Neutrophil (primary cell): ENCODE measurements around the gene SMIM7.
"Not testable (repeated sequence)": the region's sequence is repeated elsewhere in the genome, so short reads cannot be mapped to it uniquely, and the experiment has no call there.

Experiments used
- H3K27ac ChIP-seq: fragments of 200-600 bp; sonication (generic); 2 replicates; pipeline ENCODE4 v1.5.1; 2016; ENCODE audit warnings: mild to moderate bottlenecking, moderate library complexity
- H3K27me3 ChIP-seq: fragments of 200-600 bp; sonication (generic); 2 replicates; pipeline ENCODE4 v1.6.0; 2016; ENCODE audit warnings: mild to moderate bottlenecking
- H3K36me3 ChIP-seq: fragments of 200-600 bp; sonication (generic); 2 replicates; pipeline ENCODE4 v1.5.1; 2017
- H3K4me1 ChIP-seq, 2 experiments: fragments of 200-600 bp in 1 of 2; sonication (generic) in 1 of 2; 1 replicate in 1 of 2; 2 replicates in 1 of 2; pipeline versions ENCODE4 v1.5.1 to v1.6.1; 2013 to 2016; ENCODE audit warnings: low read depth in 1 of 2, low read length in 1 of 2, mild to moderate bottlenecking in 1 of 2, moderate library complexity in 1 of 2; ENCODE audit not compliant: control insufficient read depth in 1 of 2, insufficient read depth in 1 of 2
- H3K4me3 ChIP-seq, 2 experiments: fragments of 200-600 bp in 1 of 2; sonication (generic) in 1 of 2; 1 replicate in 1 of 2; 2 replicates in 1 of 2; pipeline ENCODE4 v1.5.1; 2013 to 2016; ENCODE audit warnings: low read depth in 1 of 2, low read length in 1 of 2, mild to moderate bottlenecking in 1 of 2, moderate library complexity in 1 of 2
- H3K9me3 ChIP-seq: fragments of 200-600 bp; sonication (generic); 2 replicates; pipeline ENCODE4 v1.5.1; 2016
- CTCF ChIP-seq: fragments of 200-600 bp; sonication (generic); IDR thresholded peaks from 2 replicates; pipeline ENCODE4 v1.5.1; 2016; ENCODE audit warnings: antibody characterized with exemption

The SMIM7 gene

GRCh38 chr19:16655727-16656126 is 4.2 kb downstream of the SMIM7 start:
- Histone ChIP-seq H3K9me3 (no peaks in the 10 kb centered on the region), H3K27me3 (no peaks in the 10 kb centered on the region), H3K36me3 (peaks cover 79% of the 10 kb centered on the region), H3K4me1 (peaks cover 17 to 28% of the 10 kb centered on the region in 2 experiments), H3K27ac (no peak overlapping the region), H3K4me3 (no peak overlapping the region)
- TF ChIP-seq CTCF, result no peak

GRCh38 chr19:16654627-16655026 is 5.3 kb downstream of the SMIM7 start:
- no peak for TF ChIP-seq CTCF
- Histone ChIP-seq H3K36me3 (peaks cover 80% of the 10 kb centered on the region), H3K4me1 (peaks cover 28 to 34% of the 10 kb centered on the region in 2 experiments), H3K4me3 (no peak overlapping the region), H3K27ac (no peak overlapping the region), H3K9me3 (no peaks in the 10 kb centered on the region), H3K27me3 (no peaks in the 10 kb centered on the region)

- no peaks in the 10 kb centered on the region for H3K9me3 ChIP-seq
- H3K4me3 ChIP-seq, result no peak overlapping the region
- no peak overlapping the region for H3K27ac ChIP-seq
- peaks cover 82% of the 10 kb centered on the region for H3K36me3 ChIP-seq
- peaks cover 25 to 35% of the 10 kb centered on the region in 2 experiments for H3K4me1 ChIP-seq
- TF ChIP-seq CTCF, result no peak
- no peaks in the 10 kb centered on the region for H3K27me3 ChIP-seq
These were observed 5.8 kb downstream of the SMIM7 start for GRCh38 chr19:16654140-16654539.

GRCh38 chr19:16652854-16653253 is 7.1 kb downstream of the SMIM7 start:
- Histone ChIP-seq H3K4me1 (peaks cover 18 to 22% of the 10 kb centered on the region in 2 experiments), H3K36me3 (peaks cover 74% of the 10 kb centered on the region), H3K27me3 (no peaks in the 10 kb centered on the region), H3K9me3 (no peaks in the 10 kb centered on the region), H3K4me3 (no peak overlapping the region), H3K27ac (no peak overlapping the region)
- no peak for TF ChIP-seq CTCF

GRCh38 chr19:16651421-16652188 is 8.3 kb downstream of the SMIM7 start:
- H3K27me3 ChIP-seq, H3K4me3 ChIP-seq, H3K9me3 ChIP-seq: not testable (repeated sequence)
- Histone ChIP-seq H3K4me1 (peaks cover 18 to 22% of the 10 kb centered on the region in 2 experiments), H3K27ac (peak overlapping the region; percentile 70), H3K36me3 (peaks cover 73% of the 10 kb centered on the region)

GRCh38 chr19:16650821-16651220 is 9.1 kb downstream of the SMIM7 start:
- Histone ChIP-seq H3K9me3 (no peaks in the 10 kb centered on the region), H3K36me3 (peaks cover 72% of the 10 kb centered on the region), H3K27me3 (no peaks in the 10 kb centered on the region), H3K27ac (peak overlapping the region; percentile 70), H3K4me1 (peaks cover 18 to 22% of the 10 kb centered on the region in 2 experiments), H3K4me3 (no peak overlapping the region)
- no peak for TF ChIP-seq CTCF
